ENCODE data around the gene PDE3B. TPM values are rescaled to one million over a fixed set of nuclear protein-coding genes. Genes with fewer than 3 reads are reported as not detected.
A peak's percentile ranks its signal among the peaks of the same experiment; 100 is the strongest.

The PDE3B gene
- total RNA-seq, 2 donors from 2014 or later = 9.4 to 11.7 TPM

- TF ChIP-seq CTCF (conservative IDR thresholded peaks at IDR 0.05) = no peak
- Mint-ChIP-seq H3K27me3 (ENCODE audit: insufficient read depth) (peaks cover 36% of the 10 kb centered on the region), H3K36me3 (ENCODE audit: low read depth) (no peaks in the 10 kb centered on the region), H3K9me3 (no peaks in the 10 kb centered on the region), H3K4me1 (peaks cover 13% of the 10 kb centered on the region), H3K4me3 (peak overlapping the region; percentile 75), H3K27ac (no peak overlapping the region)
- Histone ChIP-seq H3K9ac (ENCODE audit: extremely low read depth, low read length, poor library complexity, severe bottlenecking) (no peak overlapping the region), H3K36me3 (ENCODE audit: control insufficient read depth, insufficient read depth, low read length) (no peaks in the 10 kb centered on the region), H3K27me3 (ENCODE audit: control insufficient read depth, insufficient read depth, low read length, poor library complexity, severe bottlenecking) (peaks cover 38% of the 10 kb centered on the region), H3K27ac (ENCODE audit: low read depth, low read length) (no peak overlapping the region), H3K4me3 (ENCODE audit: low read length) (peak overlapping the region; percentile 90), H3K9me3 (ENCODE audit: control insufficient read depth, low read length) (no peaks in the 10 kb centered on the region), H3K4me1 (ENCODE audit: control insufficient read depth, insufficient read depth, low read length) (no peaks in the 10 kb centered on the region)
- no peak for DNase-seq
- WGBS, 2 experiments (ENCODE audit: insufficient coverage in 1 of 2, insufficient read length in 1 of 2) = 94 to 97% methylated on average over 4 to 5 of the region's 5 CpGs
Measured at GRCh38 chr11:14642453-14642852, 1.2 kb upstream of the PDE3B start.

GRCh38 chr11:14642873-14643696 lies 519 bp upstream of the PDE3B start:
- Mint-ChIP-seq H3K36me3 (ENCODE audit: low read depth) (no peaks in the 10 kb centered on the region), H3K4me3 (peak overlapping the region; percentile 75), H3K27ac (no peak overlapping the region), H3K9me3 (no peaks in the 10 kb centered on the region), H3K4me1 (peaks cover 13% of the 10 kb centered on the region), H3K27me3 (ENCODE audit: insufficient read depth) (peaks cover 36% of the 10 kb centered on the region)
- no peak for TF ChIP-seq CTCF (conservative IDR thresholded peaks at IDR 0.05)
- DNase-seq = peak; percentile 44
- peak overlapping the region; percentile 60 for H3K9ac ChIP-seq (ENCODE audit: extremely low read depth, low read length, poor library complexity, severe bottlenecking)
- H3K27me3 ChIP-seq (ENCODE audit: control insufficient read depth, insufficient read depth, low read length, poor library complexity, severe bottlenecking) = peaks cover 38% of the 10 kb centered on the region
- H3K36me3 ChIP-seq (ENCODE audit: control insufficient read depth, insufficient read depth, low read length) = no peaks in the 10 kb centered on the region
- peak overlapping the region; percentile 90 for H3K4me3 ChIP-seq (ENCODE audit: low read length)
- H3K27ac ChIP-seq (ENCODE audit: low read depth, low read length) = no peak overlapping the region
- WGBS, 2 experiments (ENCODE audit: insufficient coverage in 1 of 2, insufficient read length in 1 of 2) = 32 to 94% methylated on average over 15 to 52 of the region's 52 CpGs
- no peaks in the 10 kb centered on the region for H3K4me1 ChIP-seq (ENCODE audit: control insufficient read depth, insufficient read depth, low read length)
- no peaks in the 10 kb centered on the region for H3K9me3 ChIP-seq (ENCODE audit: control insufficient read depth, low read length)

DNA sequence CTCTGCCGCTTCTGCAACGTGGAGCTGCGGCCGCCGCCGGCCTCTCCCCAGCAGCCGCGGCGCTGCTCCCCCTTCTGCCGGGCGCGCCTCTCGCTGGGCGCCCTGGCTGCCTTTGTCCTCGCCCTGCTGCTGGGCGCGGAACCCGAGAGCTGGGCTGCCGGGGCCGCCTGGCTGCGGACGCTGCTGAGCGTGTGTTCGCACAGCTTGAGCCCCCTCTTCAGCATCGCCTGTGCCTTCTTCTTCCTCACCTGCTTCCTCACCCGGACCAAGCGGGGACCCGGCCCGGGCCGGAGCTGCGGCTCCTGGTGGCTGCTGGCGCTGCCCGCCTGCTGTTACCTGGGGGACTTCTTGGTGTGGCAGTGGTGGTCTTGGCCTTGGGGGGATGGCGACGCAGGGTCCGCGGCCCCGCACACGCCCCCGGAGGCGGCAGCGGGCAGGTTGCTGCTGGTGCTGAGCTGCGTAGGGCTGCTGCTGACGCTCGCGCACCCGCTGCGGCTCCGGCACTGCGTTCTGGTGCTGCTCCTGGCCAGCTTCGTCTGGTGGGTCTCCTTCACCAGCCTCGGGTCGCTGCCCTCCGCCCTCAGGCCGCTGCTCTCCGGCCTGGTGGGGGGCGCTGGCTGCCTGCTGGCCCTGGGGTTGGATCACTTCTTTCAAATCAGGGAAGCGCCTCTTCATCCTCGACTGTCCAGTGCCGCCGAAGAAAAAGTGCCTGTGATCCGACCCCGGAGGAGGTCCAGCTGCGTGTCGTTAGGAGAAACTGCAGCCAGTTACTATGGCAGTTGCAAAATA lies 816 bp downstream of the PDE3B start:
- H3K27ac Mint-ChIP-seq = peak overlapping the region; percentile 31
- H3K4me1 Mint-ChIP-seq = peaks cover 17% of the 10 kb centered on the region
- no peaks in the 10 kb centered on the region for H3K36me3 Mint-ChIP-seq (ENCODE audit: low read depth)
- H3K9me3 Mint-ChIP-seq = no peaks in the 10 kb centered on the region
- Histone ChIP-seq H3K9me3 (ENCODE audit: control insufficient read depth, low read length) (no peaks in the 10 kb centered on the region), H3K4me1 (ENCODE audit: control insufficient read depth, insufficient read depth, low read length) (no peaks in the 10 kb centered on the region), H3K27ac (ENCODE audit: low read depth, low read length) (peak overlapping the region; percentile 80), H3K27me3 (ENCODE audit: control insufficient read depth, insufficient read depth, low read length, poor library complexity, severe bottlenecking) (peaks cover 38% of the 10 kb centered on the region), H3K4me3 (ENCODE audit: low read length) (peak overlapping the region; percentile 90), H3K9ac (ENCODE audit: extremely low read depth, low read length, poor library complexity, severe bottlenecking) (peak overlapping the region; percentile 60), H3K36me3 (ENCODE audit: control insufficient read depth, insufficient read depth, low read length) (no peaks in the 10 kb centered on the region)
- DNase-seq = peak; percentile 84
- H3K27me3 Mint-ChIP-seq (ENCODE audit: insufficient read depth) = peaks cover 38% of the 10 kb centered on the region
- 0% methylated on average over 34 to 65 of the region's 65 CpGs for WGBS, 2 experiments (ENCODE audit: insufficient coverage in 1 of 2, insufficient read length in 1 of 2)
- peak overlapping the region; percentile 75 for H3K4me3 Mint-ChIP-seq
- TF ChIP-seq CTCF (conservative IDR thresholded peaks at IDR 0.05) = peak; percentile 56
